Liver (tissue), 3 donors: ENCODE measurements around the gene CNTNAP1.

Experiments used
- TAF1 ChIP-seq: conservative IDR thresholded peaks from 2 replicates; pipeline ENCODE4 v1.6.1; 2016; ENCODE audit warnings: antibody characterized with exemption, mild to moderate bottlenecking
- YY1 ChIP-seq: IDR thresholded peaks from 2 replicates; pipeline ENCODE4 v1.6.1; 2016; ENCODE audit warnings: antibody characterized with exemption, mild to moderate bottlenecking
- TF ChIP-seq, protein P1 (sequence below): fragments of 150-350 bp; IDR thresholded peaks from 2 replicates; pipeline ENCODE4 v1.5.1; 2017; ENCODE audit warnings: improper control_type of control experiment, low read depth, low read length; ENCODE audit not compliant: missing input control
- TF ChIP-seq, protein P2 (sequence below): IDR thresholded peaks from 2 replicates; pipeline ENCODE4 v1.6.1; 2016; ENCODE audit warnings: antibody characterized with exemption
- donor health status: healthy.
- donor health status: healthy.

DNA sequence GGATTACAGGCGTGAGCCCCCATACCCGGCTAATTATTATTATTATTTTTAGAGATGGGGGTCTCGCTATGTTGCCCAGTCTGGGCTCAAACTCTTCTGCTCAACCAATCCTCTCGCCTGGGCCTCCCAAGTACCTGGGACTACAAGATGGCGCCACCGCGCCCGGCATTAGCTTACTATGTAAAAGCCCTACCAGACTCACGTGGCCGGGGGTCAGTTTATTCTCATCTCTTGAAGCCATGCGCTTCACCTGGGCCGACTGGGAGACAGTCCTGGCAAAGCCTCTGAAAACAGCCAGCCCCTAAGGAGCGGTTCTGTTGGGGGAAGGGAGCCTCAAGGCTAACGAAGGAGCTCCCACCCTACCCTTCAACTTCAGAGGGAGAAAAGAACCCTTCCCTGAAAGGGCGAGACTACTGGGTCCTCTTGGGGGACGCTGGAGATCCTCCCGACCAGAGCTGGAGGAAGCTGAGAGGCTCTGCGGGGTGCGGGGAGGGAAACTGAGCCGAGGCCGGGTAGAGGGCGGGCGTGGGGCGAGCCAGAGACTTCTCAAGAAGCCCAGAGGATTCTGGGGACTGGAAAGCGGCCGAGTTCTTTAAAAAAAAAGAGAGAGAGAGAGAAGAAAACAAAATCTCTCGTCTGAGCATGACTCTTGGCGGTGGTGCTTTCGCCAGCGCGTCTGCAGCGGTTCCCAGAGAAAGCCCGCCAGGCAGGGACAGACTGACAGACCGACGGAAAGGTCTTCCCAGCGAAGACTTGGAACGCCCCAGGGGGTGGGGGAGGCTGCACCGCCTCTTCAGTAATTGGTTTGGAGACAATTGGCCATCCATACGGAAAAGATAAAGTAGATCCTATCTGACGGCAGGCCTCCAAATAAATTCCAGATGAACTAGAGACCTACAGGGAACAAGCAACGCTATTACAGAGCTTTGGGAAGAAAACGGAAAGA, 28.9 kb upstream of the CNTNAP1 start:
- TF ChIP-seq TAF1 (no peak), YY1 (no peak)
- TF ChIP-seq, protein P1, sequence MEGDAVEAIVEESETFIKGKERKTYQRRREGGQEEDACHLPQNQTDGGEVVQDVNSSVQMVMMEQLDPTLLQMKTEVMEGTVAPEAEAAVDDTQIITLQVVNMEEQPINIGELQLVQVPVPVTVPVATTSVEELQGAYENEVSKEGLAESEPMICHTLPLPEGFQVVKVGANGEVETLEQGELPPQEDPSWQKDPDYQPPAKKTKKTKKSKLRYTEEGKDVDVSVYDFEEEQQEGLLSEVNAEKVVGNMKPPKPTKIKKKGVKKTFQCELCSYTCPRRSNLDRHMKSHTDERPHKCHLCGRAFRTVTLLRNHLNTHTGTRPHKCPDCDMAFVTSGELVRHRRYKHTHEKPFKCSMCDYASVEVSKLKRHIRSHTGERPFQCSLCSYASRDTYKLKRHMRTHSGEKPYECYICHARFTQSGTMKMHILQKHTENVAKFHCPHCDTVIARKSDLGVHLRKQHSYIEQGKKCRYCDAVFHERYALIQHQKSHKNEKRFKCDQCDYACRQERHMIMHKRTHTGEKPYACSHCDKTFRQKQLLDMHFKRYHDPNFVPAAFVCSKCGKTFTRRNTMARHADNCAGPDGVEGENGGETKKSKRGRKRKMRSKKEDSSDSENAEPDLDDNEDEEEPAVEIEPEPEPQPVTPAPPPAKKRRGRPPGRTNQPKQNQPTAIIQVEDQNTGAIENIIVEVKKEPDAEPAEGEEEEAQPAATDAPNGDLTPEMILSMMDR, result no peak
- TF ChIP-seq, protein P2, sequence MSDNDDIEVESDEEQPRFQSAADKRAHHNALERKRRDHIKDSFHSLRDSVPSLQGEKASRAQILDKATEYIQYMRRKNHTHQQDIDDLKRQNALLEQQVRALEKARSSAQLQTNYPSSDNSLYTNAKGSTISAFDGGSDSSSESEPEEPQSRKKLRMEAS, result no peak
